GM10266 (cell line): Measurements from ENCODE around the gene ATP10A.
"Not testable (repeated sequence)": the region's sequence is repeated elsewhere in the genome, so short reads cannot be mapped to it uniquely, and the experiment has no call there.

ENCODE experiments used
- DNase-seq: peaks from one replicate; pipeline ENCODE4 v3.0.0; 2012; ENCODE audit errors: extremely low spot score
- CTCF ChIP-seq: IDR thresholded peaks from 2 replicates; pipeline ENCODE4 v1.5.1; 2012; ENCODE audit warnings: mild to moderate bottlenecking, low read depth; ENCODE audit not compliant: control insufficient read depth, insufficient read depth; ENCODE audit errors: missing control alignments

Gene ATP10A

GRCh38 chr15:25772500-25772899 is 90.6 kb downstream of the ATP10A start:
- no peak for TF ChIP-seq CTCF
- no peak for DNase-seq

GRCh38 chr15:25771736-25772135 is 91.4 kb downstream of the ATP10A start:
- not testable (repeated sequence) for DNase-seq

- no peak for TF ChIP-seq CTCF
Measured at GRCh38 chr15:25771338-25771706, 91.8 kb downstream of the ATP10A start.

GRCh38 chr15:25770618-25771337 is 92.3 kb downstream of the ATP10A start:
- TF ChIP-seq CTCF: no peak
- no peak for DNase-seq

More at GRCh38 chr15:25771338-25771706, 91.8 kb downstream of the ATP10A start:
- DNase-seq: no peak

GRCh38 chr15:25770031-25770430 is 93.1 kb downstream of the ATP10A start:
- no peak for TF ChIP-seq CTCF
- no peak for DNase-seq

GRCh38 chr15:25768271-25768670 is 94.9 kb downstream of the ATP10A start:
- TF ChIP-seq CTCF: no peak
- DNase-seq: no peak

GRCh38 chr15:25767356-25768151 is 95.6 kb downstream of the ATP10A start:
- TF ChIP-seq CTCF: no peak
- no peak for DNase-seq
